Glutamatergic neuron (in vitro differentiated cells): ENCODE results near the gene NR6A1. TPM values are rescaled to one million over a fixed set of nuclear protein-coding genes. Genes with fewer than 3 reads are reported as not detected.

ENCODE experiments used
- DNase-seq: peaks from one replicate; pipeline ENCODE4 v3.0.0; 2022
- H3K27ac Mint-ChIP-seq: one replicate; pipeline ENCODE4 v1.8.0; 2020; ENCODE audit warnings: mild to moderate bottlenecking, mixed read lengths, inconsistent platforms; ENCODE audit not compliant: unreplicated experiment
- H3K27me3 Mint-ChIP-seq: one replicate; pipeline ENCODE4 v1.8.0; 2020; ENCODE audit warnings: mild to moderate bottlenecking, moderate library complexity, mixed read lengths, inconsistent platforms; ENCODE audit not compliant: unreplicated experiment
- H3K36me3 Mint-ChIP-seq: one replicate; pipeline ENCODE4 v1.8.0; 2020; ENCODE audit warnings: mild to moderate bottlenecking, mixed read lengths, inconsistent platforms; ENCODE audit not compliant: unreplicated experiment
- H3K4me1 Mint-ChIP-seq: one replicate; pipeline ENCODE4 v1.8.0; 2020; ENCODE audit warnings: mild to moderate bottlenecking, low read depth, mixed read lengths, inconsistent platforms; ENCODE audit not compliant: unreplicated experiment
- H3K4me3 Mint-ChIP-seq: one replicate; pipeline ENCODE4 v1.8.0; 2020; ENCODE audit warnings: mild to moderate bottlenecking, mixed read lengths, inconsistent platforms; ENCODE audit not compliant: unreplicated experiment
- H3K9me3 Mint-ChIP-seq: one replicate; pipeline ENCODE4 v1.8.0; 2020; ENCODE audit warnings: mild to moderate bottlenecking, moderate library complexity, mixed read lengths, inconsistent platforms; ENCODE audit not compliant: unreplicated experiment
- CTCF ChIP-seq: fragments of 200-600 bp; sonication (generic); IDR thresholded peaks from one replicate; pipeline ENCODE4 v1.5.0; 2021; ENCODE audit not compliant: partially characterized antibody, unreplicated experiment
- total RNA-seq: library from RNA; stranded (reverse); fragmentation: NEBNext Ultra II Directional; extraction: Animal tissue kit (Norgen Biotek cat#: 25700); gene quantifications from one replicate; pipeline ENCODE4 v1.2.1, GENCODE V29; 2021; ENCODE audit not compliant: unreplicated experiment

The NR6A1 gene
- total RNA-seq, 1 donor from 2014 or later: 51.0 TPM

GRCh38 chr9:124707666-124708065 is 63.4 kb downstream of the NR6A1 start:
- no peaks in the 10 kb centered on the region for H3K4me1 Mint-ChIP-seq
- no peak for TF ChIP-seq CTCF

GRCh38 chr9:124706685-124707084 is 64.4 kb downstream of the NR6A1 start:
- Mint-ChIP-seq H3K4me3 (no peak overlapping the region), H3K36me3 (peaks cover 4% of the 10 kb centered on the region), H3K27me3 (no peaks in the 10 kb centered on the region), H3K9me3 (peaks cover 2% of the 10 kb centered on the region), H3K4me1 (no peaks in the 10 kb centered on the region), H3K27ac (no peak overlapping the region)
- no peak for TF ChIP-seq CTCF
- DNase-seq: no peak

More at GRCh38 chr9:124707666-124708065, 63.4 kb downstream of the NR6A1 start:
- H3K27me3 Mint-ChIP-seq: no peaks in the 10 kb centered on the region
- H3K27ac Mint-ChIP-seq: no peak overlapping the region
- H3K4me3 Mint-ChIP-seq: no peak overlapping the region
- peaks cover 1% of the 10 kb centered on the region for H3K36me3 Mint-ChIP-seq
- no peak for DNase-seq
- H3K9me3 Mint-ChIP-seq: peaks cover 2% of the 10 kb centered on the region

GRCh38 chr9:124699575-124699974 is 71.5 kb downstream of the NR6A1 start:
- Mint-ChIP-seq H3K4me1 (peaks cover 3% of the 10 kb centered on the region), H3K27me3 (no peaks in the 10 kb centered on the region), H3K4me3 (no peak overlapping the region), H3K9me3 (no peaks in the 10 kb centered on the region), H3K27ac (no peak overlapping the region), H3K36me3 (peaks cover 4% of the 10 kb centered on the region)
- no peak for TF ChIP-seq CTCF
- DNase-seq: no peak

GRCh38 chr9:124698265-124698664 is 72.8 kb downstream of the NR6A1 start:
- DNase-seq: no peak
- Mint-ChIP-seq H3K9me3 (no peaks in the 10 kb centered on the region), H3K27me3 (no peaks in the 10 kb centered on the region), H3K4me1 (peaks cover 6% of the 10 kb centered on the region), H3K27ac (no peak overlapping the region), H3K36me3 (peaks cover 4% of the 10 kb centered on the region), H3K4me3 (no peak overlapping the region)
- no peak for TF ChIP-seq CTCF

GRCh38 chr9:124697326-124698200 is 73.5 kb downstream of the NR6A1 start:
- no peak overlapping the region for H3K27ac Mint-ChIP-seq
- H3K27me3 Mint-ChIP-seq: no peaks in the 10 kb centered on the region
- no peak for DNase-seq
- H3K4me1 Mint-ChIP-seq: peaks cover 6% of the 10 kb centered on the region
- peaks cover 2% of the 10 kb centered on the region for H3K36me3 Mint-ChIP-seq
- H3K4me3 Mint-ChIP-seq: no peak overlapping the region
- no peaks in the 10 kb centered on the region for H3K9me3 Mint-ChIP-seq
- TF ChIP-seq CTCF: no peak
